SH-SY5Y (cell line): Measurements from ENCODE around the gene SPTB.

ENCODE experiments used
- GATA2 ChIP-seq: IDR thresholded peaks from 2 replicates; pipeline ENCODE4 v1.6.1; 2011; ENCODE audit warnings: mild to moderate bottlenecking, low read depth, low read length
- GATA3 ChIP-seq: IDR thresholded peaks from 2 replicates; pipeline ENCODE4 v1.6.1; 2011; ENCODE audit warnings: low read depth, mild to moderate bottlenecking, low read length, moderate library complexity

SPTB gene

DNA sequence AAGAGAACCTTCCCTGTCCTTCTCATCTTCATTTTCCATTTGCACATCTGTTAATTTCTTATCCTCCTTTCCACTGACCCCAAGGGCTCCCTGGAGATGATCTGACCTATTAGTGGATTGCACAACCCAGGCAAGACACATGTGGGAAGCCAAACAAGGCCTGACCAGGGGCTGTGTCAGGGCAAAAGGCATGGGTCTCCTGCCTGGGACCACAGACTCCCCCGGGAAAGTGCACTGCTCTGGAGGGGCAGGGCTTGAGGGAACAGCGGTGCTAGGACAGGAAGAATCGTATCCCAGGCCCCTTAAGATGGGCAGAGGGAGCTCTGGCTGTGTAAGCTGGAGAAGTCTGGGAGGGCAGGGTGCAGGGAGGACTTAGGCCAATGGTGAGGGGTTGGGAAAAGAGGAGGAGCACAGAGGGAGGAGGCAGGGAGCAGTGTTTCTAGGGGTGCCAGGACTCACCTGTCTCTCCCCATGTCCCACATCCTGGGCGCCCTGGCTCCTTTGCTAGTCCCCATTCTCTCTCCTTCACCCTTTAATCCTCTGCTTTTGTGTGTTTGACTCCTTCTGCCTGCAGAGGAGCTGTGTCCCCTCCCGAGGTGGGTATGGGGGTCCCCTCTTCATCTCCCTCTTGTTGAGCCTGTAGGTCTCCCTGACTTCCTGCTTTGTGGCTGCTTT, 150.2 kb downstream of the SPTB start:
- TF ChIP-seq GATA3: no peak
- no peak for TF ChIP-seq GATA2

DNA sequence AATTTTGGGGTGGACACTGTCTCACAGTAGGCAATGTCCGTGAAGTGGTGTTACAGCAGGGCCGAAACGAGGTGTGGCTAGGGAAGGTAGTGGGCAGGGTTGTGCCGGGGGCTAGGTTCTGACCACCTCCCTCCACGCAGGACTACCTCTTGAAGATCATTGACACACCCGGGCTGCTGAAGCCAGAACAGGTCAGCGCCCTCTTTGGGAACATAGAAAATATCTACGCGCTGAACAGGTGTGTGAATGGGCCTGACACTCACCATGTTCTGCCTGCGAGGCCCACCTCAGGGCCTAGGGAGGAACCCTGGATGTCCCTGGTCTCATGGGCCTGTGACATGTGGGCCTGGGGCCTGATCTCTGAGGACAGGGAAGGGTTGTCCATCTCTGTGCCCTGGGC, 150.9 kb downstream of the SPTB start:
- TF ChIP-seq GATA3 (no peak), GATA2 (no peak)

DNA sequence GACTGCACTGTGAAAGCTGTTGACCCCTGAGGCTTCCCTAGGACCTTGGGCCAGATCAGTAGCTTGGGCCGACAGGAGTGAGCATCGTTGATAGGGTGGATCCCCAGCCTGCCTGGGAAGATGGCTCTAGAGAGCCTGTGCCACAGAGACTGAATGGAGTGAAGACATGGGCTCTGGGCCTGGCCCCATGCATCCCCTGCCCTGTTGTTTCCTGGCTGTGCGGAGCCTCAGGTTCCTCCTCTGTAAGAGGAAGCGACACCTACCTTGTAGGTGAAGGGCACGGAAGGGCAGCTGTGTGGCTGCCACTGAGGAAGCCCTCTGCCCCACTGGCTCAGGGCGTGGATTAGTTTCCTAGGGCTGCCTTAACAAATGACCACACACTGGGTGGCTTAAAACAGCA, 151.6 kb downstream of the SPTB start:
- TF ChIP-seq GATA2 (no peak), GATA3 (no peak)

DNA sequence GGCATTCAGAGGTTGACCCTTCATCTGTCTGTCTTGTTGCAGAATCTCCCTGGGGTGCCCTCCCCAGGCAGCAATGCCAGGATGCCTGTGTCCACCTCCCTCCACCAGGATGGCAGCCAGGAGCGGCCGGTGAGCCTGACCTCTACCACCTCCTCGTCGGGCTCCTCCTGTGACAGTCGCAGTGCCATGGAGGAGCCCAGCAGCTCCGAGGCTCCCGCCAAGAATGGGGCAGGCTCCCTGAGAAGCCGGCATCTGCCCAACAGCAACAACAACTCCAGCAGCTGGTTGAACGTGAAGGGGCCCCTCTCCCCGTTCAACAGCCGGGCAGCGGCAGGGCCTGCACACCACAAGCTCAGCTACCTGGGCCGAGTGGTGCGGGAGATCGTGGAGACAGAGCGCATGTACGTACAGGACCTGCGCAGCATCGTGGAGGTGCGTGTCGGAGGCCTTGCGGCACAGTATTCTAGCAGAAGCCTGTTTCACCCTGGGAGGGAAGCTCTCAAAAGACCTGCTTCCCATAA, 152.1 kb downstream of the SPTB start:
- TF ChIP-seq GATA3: no peak
- no peak for TF ChIP-seq GATA2

DNA sequence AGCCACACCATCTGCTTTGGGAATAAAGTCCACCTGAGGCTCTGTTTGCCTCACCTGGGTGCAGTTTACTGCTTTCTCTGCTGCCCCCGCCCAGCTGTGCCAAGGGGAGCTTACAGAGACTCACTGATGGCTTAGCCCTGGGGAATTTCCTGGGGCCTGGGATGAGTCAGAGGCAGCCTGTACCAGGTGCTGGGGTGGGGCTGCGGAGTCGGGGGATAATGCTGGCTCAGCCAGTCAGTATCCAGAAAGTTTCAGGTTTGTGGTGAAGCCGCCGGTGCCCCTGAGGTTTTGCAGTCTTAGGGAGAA, 153.2 kb downstream of the SPTB start:
- TF ChIP-seq GATA3 (no peak), GATA2 (no peak)

GRCh38 chr14:64725879-64726584, 153.7 kb downstream of the SPTB start:
- TF ChIP-seq GATA2 (no peak), GATA3 (no peak)

DNA sequence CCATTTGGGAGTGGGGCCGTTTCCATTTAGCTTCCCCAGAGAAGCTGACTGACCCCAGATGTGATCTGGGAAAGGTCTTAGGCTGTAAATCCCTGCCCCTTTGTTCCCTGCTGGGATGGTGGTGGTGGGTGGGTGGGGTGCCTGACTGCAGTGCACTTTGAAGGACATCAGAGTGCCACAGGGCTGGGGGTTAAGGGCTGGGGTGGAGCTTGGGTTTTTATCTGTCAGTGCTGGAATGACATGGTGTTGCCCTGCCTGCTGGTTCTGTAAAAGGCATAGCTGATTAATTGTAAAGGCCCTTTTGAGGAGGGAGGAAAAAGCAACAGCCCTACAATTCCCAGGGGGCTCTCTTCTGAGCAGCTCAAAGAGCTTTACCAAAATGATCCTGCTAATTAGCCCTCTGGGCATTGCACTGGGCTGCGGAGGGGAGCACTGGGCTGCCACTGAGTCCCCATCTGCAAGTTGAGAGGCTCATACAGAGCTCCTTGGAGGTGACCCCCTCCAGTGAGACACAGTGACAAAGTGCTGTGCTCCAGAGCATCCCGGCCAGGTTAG, 154.4 kb downstream of the SPTB start:
- TF ChIP-seq GATA3 (no peak), GATA2 (no peak)

DNA sequence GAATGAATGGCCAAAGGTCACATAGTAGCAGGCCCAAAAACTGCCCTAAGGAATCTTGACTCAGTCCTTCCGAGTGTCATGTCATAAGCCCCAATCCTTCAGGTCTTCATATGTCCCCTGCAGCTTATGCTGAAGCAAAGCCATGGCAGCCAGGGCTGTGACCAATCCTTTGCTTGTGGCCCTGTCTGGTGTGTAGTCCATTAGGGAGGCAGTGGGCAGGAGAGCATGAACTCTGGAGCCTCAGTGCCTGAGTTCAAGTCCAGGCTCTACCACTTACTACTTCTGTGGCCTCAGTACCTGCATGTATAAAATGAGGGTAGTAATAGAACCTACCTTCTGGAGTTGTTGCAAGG, 155.2 kb downstream of the SPTB start:
- TF ChIP-seq GATA2: no peak
- no peak for TF ChIP-seq GATA3

- TF ChIP-seq GATA3 (no peak), GATA2 (no peak)
These were observed 155.8 kb downstream of the SPTB start for GRCh38 chr14:64723691-64724577.

DNA sequence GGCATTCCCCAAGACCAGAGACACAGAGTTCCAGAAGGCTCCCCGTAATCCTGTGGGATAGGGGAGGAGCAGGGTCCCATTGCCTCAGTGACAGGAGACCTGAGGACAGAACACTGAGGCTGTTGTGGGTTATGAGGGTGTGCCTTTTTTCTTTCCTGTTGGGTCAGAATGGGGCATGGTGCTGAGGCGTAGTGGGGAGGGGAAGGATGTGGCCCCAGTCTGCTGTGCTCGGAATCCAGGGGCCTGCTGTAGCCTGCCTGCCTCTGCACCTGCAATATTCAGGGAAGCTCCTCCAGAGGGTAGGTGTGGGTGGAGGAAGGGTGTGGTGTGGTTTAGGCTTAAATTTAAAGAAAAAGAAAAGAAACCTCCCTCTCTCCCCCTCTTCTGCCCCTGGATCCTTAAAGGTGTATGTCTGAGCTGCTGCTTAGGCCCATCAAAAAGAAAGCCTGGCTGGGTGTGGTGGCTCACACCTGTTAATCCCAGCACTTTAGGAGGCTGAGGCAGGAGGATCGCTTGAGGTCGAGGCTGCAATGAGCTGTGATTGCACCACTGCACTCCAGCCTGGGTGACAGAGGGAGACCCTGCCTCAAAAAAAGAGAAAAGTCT, 156.8 kb downstream of the SPTB start:
- TF ChIP-seq GATA2 (no peak), GATA3 (no peak)

GRCh38 chr14:64721899-64722298, 157.8 kb downstream of the SPTB start:
- TF ChIP-seq GATA2 (no peak), GATA3 (no peak)

DNA sequence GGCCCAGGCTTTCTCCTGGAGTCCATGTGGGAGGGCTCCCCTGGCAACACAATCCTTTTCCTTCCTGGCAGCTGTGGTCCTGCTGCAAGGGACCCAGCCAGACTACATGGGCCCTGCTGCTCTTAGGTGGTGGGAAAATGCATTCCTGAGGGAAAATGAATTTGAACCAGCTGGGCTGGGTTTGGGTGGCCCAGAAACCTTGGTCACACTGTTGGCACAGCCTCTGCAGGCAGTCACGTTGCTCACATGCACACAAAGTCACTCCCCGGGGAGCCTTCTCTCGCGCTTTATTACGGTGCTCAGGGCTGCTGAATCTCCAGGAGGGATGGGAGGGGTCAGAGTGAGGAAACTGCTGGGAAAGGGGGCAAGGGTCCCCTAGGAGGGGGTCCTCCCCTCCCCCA, 158.3 kb downstream of the SPTB start:
- TF ChIP-seq GATA3: no peak
- TF ChIP-seq GATA2: no peak

DNA sequence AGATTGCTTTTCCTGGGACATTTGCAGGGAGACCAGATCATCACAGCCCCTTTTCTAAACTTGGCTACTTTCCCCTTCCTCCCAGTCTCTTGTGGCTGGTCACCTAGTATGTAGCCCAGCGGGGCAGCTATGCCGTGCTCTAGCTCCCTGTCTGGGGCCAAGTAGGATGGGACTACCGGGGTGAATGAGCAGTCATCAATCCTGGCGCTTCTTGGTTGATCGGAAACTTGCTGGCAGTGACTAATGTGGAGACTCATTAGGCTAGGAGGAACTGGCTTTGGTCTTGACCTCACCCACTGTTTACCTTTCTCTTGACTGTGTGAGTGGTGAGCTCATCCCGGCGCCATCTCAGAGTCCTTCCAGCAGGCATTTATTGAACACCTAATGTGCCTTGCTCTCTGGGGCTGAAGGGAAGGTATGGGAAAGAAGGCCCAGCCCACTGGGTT, 159.6 kb downstream of the SPTB start:
- TF ChIP-seq GATA2 (no peak), GATA3 (no peak)

DNA sequence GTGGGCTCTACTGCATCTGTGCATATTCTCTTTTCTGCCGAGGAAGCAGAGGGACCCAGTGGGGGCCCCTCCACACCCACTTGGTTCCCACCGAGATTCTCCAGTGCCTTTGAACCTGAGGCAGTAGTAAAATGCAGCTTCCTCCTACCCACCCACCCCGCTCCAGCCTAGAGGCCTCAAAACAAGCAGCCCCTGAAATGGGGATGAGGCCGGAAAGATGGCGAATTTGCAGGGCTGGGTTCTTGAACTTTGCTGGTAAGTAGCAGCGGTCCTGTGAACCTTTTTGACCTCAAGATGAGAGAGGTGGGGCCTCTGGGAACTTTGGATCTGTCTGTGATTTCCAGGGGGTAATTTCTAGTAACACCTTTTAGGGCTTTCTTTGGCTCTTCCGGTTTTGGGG, 160.1 kb downstream of the SPTB start:
- no peak for TF ChIP-seq GATA2
- no peak for TF ChIP-seq GATA3
